G401 (cell line): Measurements from ENCODE around the gene PSD4. TPM values are rescaled to one million over a fixed set of nuclear protein-coding genes. Genes with fewer than 3 reads are reported as not detected.

ENCODE experiments used
- DNase-seq: peaks from one replicate; pipeline ENCODE4 v3.0.0-alpha.2; 2015; ENCODE audit warnings: low spot score
- in situ Hi-C: cut with HindIII; loops from 2 replicates; pipeline ENCODE4 v1.10.0; 2016; ENCODE audit warnings: low sequenced_read_pairs, mixed read lengths
- total RNA-seq: library from RNA; depleted of rRNA; stranded (reverse); fragments of >200 nt; shearing (Covaris generic); gene quantifications from 2 replicates; pipeline ENCODE4 v1.2.3, GENCODE V29; 2014

PSD4 gene
- total RNA-seq, 1 experiment from 2014 or later: not detected

DNA sequence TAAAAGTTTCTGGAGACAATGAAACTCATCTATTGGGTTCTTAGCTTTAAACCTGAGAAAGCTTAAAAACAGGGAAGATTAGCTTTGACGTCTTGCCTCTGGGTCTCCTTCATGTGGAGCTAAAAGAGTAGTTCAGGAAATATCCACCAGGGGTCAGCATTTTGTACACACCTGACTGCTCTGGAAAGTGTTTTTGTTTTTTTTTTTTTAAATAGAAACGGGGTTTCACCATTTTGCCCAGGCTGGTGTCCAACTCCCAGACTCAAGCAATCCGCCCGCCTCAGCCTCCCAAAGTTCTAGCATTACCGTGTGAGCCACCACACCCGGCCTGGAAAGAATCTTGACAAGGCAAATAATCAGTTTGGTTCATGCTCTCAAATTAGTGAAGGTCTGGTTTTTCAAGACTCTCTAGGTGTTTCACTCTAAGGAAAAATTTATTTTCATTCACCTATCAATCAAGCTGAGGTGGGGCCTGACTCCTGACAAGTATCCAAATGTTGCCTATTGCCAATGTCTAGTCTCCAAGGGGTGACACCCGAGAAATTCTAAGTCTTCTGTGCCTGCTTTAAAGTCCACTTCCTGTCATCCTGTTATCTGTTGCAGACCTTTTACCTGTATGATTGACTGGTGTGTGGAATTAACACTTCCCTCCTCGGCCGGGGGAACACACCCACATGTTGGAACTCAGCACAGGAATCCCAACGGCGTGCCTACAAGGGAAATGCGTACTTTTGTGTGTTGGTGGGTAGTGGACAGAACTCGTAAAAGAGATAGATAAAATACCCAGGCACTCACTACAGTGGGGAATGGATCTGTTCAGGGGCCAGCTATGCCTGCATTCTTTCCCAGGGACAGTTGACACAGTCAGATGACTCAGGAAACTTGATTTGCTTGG is 35.1 kb upstream of the PSD4 start:
- DNase-seq: peak; percentile 67
- in situ Hi-C loops: no loop called here

DNA sequence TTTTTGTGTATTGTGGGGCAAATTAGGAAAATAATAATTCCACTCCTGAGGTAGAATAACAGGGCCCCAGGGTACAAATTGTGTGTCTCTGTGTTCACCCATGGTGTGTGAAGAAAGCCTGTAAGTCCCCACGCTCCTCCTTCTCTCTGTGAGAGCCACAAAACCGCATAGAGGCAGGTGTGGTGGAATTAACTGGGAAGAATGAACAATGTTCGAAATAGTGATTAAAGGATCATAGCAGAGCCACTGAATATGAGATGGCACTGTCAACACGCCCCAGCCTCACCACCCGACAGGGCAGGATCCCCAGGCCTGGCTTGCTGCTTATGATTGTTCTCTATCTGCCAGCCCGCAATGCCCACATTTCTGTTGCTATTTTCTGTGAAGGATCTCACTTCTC is 32.3 kb upstream of the PSD4 start:
- in situ Hi-C loops: no loop called here
- no peak for DNase-seq

DNA sequence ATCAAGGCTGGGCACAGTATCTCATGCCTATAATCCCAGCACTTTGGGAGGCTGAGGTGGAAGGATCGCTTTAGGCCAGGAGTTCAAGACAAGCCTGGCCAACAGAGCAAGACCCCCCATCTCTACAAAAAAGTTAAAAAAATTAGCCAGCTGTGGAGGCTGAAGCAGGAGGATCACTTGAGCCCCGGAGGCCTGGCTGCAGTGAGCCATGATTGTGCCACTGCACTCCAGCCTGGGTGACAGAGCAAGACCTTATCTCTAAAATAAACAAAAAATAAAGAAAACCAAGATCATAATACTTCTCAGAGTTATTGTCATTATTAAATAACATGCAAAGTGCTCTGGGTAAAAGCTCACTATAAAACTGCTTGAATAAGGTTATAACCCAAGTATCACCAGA is 31.5 kb upstream of the PSD4 start:
- no peak for DNase-seq
- in situ Hi-C loops: no loop called here

DNA sequence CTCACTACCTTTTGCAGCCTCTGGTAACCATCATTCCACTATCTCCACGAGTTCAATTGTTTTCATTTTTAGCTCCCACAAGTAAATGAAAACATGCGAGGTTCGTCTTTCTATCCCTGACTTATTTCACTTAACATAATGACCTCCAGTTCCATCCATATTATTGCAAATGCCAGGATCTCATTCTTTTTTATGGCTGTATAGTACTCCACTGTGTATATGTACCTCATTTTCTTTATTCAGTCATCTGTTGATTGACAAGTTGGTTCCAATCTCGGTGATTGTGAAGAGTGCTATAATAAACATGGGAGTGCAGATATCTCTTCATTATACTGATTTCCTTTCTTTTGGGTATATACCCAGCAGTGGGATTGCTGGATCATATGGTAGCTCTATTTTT is 29.5 kb upstream of the PSD4 start:
- DNase-seq: no peak
- in situ Hi-C loops: no loop called here

DNA sequence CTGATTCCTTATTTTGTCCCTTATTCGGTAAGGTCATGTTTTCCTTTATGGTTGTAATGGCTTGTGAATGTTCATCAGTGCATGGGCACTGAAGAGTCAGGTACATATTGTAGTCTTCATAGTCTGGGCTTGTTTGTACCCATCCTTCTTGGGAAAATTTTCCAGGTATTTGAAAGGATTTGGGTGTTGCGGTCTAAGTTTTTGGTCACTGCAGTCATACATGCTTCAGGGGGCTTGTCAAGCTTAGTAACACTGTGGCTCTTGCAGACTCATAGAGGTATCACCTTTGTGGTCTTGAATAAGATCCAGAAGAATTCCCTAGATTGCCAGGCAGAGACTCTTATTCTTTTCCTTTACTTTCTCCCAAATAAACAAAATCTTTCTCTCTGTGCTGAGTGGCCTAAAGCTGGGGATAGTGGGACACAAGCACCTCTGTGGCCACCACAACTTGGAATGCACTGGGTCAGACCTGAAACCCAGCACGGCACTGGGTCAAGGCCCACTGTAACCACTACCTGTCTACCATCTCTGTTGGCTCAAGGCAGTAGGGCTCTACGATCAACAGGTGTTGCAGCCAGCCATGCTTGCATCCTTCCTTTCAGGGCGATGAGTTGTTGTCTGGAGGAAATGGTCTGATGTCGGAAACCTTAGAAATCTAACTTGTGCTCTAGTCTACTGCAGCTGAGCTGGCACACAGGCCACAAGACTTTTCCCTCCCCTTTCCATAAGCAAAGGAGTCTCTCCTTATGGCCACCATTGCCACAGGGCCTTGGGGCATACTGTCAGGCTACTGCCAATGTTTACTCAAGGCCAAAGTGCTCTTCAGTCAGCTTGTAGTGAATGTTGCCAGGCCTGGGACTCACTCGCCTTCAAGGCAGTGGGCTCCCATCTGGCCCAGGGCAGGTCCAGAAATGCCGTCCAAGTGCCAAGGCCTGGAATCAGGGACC is 24.9 kb upstream of the PSD4 start:
- no peak for DNase-seq
- in situ Hi-C loops: no loop called here

DNA sequence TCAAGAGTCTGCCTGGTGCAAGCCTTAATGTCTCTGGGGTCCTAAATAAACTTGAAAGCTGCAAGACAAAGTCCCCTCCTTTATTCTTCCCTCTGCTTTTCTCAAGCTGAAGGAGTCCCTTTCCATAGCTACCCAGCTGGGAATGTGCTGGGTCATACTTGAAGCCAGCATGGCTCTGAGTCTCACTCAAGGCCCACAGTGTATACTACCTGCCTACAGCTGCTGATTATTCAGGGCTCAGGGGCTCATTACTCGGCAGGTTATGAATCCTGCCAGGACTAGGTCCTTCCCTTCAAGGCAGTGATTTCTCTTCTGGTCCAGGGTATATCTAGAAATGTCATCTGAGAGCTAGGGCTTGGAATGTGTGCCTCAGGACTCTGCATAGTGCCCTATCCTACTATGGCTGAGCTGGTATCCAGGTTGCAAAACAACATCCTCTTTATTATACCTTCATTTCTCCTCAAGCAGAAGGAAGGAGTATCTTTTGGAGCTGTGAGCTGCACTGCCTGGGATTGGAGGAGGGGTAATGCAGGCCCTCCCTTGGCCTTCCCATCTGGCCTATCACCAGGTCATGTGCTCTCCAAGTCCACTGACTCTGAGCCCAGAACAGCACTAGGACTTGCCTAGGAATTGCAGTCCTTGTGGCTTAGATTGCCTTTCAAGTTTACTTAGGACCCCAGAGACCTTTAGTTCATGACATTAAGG is 24.1 kb upstream of the PSD4 start:
- no peak for DNase-seq
- in situ Hi-C loops: no loop called here

DNA sequence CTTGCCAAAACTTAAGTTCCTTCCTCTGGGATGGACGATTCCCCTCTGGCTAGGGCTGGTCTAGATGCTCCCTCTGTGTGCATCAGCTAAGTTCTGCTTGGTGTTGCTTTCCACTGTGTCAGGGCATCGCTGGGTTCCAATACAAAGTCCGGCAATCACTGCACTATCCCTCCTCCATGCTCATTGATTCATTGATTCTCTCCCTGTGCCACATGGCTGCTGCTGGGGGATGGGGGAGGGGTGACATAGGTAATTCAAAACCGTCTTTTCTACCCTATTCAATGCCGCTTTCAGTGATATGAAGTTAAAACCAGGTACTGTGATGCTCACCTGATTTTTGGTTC is 23.5 kb upstream of the PSD4 start:
- no peak for DNase-seq
- in situ Hi-C loops: no loop called here

DNA sequence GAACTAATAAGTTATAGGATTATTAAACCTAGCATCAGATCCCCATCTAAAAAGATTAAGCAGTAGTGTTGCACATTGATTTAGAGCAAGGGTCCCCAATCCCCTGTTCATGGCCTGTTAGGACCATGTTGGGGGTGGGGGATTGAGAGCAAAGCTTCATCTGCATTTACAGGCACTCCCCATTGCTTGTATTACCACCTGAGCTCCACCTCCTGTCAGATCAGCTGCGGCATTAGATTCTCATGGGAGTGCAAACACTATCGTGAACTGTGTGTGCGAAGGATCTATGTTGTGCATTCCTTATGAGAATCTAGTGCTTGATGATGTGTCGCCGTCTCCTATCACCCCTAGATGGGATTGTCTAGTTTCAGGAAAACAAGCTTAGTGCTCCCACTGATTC is 18.4 kb upstream of the PSD4 start:
- DNase-seq: no peak

DNA sequence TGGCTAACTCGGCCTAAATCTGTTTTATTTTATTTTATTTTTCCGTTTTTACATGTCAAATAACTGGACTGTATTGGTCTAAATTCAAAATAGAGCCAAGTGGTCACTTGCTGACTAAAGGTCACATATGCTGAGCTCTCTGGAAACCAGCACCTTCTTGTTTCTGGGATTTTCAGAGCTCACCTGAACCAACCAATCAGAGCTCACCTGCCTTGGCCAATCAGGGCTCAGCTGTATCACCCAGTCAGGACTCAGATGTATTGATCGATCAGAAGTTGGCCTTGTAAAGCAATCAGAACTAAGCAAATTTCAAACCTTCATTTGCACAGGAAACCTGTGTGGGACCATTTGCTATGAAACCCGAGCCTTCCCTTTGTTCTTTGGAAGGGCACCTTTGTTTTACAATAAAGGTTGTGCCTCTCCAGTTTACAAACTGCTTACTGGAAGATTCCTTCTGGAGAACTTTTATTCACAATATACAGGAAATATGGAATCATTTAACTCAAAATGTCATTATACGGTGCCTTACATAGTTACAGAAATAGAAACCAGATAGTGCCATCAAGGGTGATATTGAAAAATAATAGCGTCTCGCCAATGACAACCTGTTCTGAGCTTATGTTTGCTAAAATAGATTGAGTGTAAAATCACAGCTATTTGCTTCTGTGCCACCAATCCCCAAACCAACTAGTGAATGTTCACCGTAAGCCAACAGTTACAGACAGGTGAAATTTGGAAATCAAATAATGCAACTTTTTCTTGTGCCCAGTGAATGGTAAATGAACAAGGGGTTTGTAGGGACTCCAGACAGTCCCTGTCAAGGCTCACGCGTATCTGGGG is 17.3 kb upstream of the PSD4 start:
- in situ Hi-C loops: no loop called here
- DNase-seq: no peak

More for the DNA sequence above, 18.4 kb upstream of the PSD4 start:
- in situ Hi-C loops: no loop called here

DNA sequence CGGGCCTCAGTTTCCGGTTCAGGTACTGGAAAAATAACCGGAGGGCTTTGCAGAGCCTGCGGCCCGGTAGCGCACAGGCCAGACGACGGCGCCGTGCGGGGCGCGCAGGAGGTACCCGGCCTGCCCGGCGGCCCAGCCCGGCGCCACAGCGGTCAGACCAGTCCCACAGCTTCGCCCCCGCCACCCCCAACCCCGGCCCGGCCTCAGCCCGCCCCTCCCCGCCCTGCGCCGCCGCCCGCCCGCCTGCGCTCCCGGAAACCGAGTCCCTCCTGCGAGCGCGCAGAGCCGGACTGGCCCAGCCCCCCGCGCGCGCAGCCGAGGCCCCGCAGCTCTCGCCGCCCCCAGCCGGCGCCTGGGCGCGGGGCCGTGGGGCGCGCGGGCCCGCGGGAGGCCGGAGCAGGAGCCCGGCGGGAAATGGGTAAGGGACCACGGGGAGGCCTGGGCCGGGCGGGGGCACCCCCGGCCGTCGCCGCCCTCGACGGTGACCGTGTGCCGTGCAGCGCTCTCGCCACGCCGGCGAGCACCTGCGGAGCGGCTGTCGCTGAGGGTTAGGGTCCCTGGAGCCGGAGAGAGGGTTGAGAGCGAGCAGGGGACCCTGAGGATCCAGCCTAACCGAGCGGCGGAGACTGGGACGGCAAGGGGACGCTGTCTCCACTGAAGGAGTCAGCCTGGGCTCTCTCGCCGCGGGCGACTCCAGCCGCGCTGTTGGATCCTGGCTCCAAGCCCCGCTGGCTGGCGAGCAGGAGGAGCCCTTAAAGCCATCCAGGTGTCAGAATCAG is 16.5 kb upstream of the PSD4 start:
- in situ Hi-C loops: no loop called here
- no peak for DNase-seq

DNA sequence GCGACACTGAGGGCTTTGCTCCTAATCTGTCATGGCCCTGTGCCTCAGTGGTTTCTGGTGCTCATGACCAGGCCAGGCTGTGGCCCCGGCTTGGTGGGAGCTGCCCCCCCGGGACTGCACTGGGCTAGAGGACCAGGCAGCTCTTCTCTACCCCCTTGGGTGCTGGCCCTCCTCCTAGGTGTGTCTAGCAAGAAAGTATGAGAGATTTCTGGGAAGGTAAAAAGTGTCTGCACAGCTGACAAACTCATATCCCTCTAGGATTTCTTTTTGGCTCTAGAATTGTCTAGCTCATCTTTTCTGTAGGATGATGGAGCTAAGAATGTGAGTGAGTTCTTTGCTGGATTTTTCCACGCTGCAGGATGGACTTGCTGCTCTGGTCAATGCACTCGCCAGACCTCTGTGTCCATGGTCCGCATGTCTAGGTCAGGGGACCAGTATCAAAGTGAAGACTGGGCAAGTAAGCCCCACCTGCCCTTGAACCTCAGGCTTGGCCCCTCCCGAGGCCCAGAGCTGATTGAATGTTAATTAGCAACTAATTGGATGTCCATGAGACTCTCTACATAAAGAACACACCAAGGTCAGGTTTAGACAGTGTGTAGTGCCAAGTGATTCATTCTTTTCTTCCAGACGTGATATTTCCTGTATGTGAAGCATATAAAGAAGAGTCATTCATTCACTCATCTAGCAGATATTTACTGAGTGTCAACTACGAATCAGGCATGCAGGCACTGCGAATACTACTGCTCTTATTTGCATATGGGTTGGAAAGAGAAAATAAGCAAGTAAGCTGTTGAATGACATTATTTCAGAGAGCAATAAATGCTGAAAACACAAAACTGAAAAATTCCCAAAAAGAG is 15.6 kb upstream of the PSD4 start:
- in situ Hi-C loops: no loop called here
- DNase-seq: no peak

DNA sequence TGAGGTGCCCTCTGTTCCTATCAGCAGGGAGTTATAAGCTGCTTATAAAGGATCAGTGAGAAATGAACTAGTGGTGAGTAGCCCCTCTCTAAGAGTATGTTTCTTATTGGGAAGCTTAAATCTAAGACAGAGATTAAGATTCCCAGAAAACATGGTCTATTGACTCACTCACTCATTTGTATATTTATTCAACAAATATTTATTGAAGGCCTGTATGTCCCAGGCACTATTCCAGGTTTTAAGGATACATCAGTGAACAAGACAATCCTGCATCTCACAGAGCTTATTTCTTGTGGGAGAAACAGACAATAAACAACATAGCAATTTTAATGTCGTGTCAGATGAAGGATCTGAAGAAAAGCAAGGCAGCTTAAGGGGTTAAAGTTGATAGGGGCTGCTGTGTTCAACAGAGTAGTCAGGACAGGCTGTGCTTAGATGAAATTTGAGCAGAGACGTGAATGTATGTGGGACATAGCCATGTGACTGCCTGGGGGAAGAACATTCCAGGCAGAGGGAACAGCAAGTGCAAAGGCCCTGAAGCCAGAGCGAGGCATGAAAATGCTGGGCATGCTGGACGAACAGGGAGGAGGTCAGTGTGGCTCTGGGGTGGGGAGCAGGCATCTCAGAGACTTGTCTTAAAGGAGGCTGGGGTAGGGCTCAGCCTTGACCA is 14.8 kb upstream of the PSD4 start:
- DNase-seq: no peak
- in situ Hi-C loops: no loop called here

DNA sequence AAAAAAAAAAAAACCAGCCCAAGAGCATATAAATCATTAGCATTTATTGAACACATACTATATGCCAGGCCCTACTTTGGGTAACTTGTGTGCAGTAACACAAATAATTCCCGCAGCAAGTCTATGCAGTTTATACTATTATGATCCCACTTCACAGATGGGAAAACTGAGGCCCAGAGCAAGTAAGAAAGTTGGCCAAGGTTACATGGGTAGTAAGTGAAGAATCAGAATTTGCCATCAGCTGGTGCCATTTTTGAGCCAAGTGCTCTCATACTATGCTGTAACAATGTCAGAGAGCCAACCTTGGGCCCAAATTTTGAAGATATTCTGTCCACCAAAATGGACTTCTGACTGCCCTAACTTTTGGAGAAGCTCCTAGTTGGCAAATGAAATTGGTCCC is 13.5 kb upstream of the PSD4 start:
- DNase-seq: no peak
- in situ Hi-C loops: no loop called here

DNA sequence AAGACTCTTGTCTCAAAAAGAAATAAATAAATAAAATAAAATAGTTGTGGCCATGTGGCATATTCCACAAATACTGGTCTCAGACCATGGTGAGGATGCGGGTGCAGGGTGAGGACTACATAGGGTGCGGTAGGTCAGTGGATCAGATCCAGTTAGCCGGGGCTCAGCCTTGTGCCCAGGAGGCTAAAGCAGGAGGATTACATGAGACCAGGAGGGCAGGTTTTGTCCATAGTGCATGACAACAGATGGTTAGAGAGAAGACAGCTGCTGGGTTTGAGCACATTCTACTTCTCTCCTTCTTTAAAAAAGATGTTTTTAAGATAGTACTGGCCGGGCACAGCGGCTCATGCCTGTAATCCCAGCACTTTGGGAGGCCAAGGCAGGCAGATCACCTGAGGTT is 12.8 kb upstream of the PSD4 start:
- in situ Hi-C loops: no loop called here
- no peak for DNase-seq

DNA sequence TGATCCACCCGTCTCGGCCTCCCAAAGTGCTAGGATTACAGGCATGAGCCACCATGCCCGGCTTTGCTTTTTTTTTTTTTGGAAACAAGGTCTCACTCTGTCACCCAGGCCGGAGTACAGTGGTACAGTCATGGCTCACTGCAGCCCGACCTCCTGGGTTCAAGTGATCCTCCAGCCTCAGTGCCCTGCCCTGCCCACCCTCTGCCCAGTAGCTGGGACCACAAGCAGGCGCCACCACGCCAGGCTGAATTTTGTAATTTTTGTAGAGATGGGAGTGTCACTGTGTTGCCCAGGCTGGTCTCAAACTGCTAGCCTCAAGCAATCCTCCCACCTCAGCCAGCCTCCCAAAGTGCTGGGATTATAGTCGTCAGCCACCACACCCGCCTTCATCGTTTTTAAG is 11.6 kb upstream of the PSD4 start:
- in situ Hi-C loops: no loop called here
- no peak for DNase-seq

DNA sequence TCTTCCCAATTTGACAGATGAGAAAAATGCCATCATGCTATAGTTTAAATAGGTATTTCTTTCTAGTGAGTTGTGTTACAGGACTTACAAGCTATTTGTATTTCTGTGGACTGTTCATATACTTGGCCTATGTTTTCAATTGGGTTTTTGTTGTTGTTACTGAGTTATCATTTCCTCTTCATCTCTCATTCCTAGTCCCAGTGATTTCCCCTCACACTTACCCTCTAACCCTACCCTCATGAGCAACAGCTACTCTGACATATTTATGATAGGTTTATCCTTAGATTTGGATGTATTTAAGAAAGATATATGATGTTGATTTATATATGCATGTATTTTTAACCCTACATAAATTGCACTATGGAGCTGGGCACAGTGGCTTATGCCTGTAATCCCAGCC is 10.9 kb upstream of the PSD4 start:
- in situ Hi-C loops: no loop called here
- no peak for DNase-seq
